ENCODE measurements around the gene JARID2.

Gene JARID2

GRCh38 chr6:15513131-15513771, 267.4 kb downstream of the JARID2 start:
- Histone ChIP-seq H3K9me3 (ENCODE audit: control insufficient read depth, low read length) (no peaks in the 10 kb centered on the region), H3K9ac (no peak overlapping the region), H3K27me3 (ENCODE audit: control insufficient read depth, insufficient read depth, low read length) (no peaks in the 10 kb centered on the region), H3K4me1 (peaks cover 5% of the 10 kb centered on the region), H3K27ac (no peak overlapping the region), H3K79me2 (peaks cover 5% of the 10 kb centered on the region), H3K4me2 (ENCODE audit: low read length) (no peak overlapping the region), H3K4me3 (ENCODE audit: low read depth, low read length) (no peak overlapping the region), H2AFZ (no peak overlapping the region), H3K36me3 (ENCODE audit: control insufficient read depth, insufficient read depth, low read length) (no peaks in the 10 kb centered on the region)
- no peak for TF ChIP-seq CTCF (IDR thresholded peaks at IDR 0.05)

- peaks cover 5% of the 10 kb centered on the region for H3K79me2 ChIP-seq
- H3K4me1 ChIP-seq = peaks cover 8% of the 10 kb centered on the region
- no peaks in the 10 kb centered on the region for H3K36me3 ChIP-seq (ENCODE audit: control insufficient read depth, insufficient read depth, low read length)
- no peak overlapping the region for H2AFZ ChIP-seq
- no peaks in the 10 kb centered on the region for H3K27me3 ChIP-seq (ENCODE audit: control insufficient read depth, insufficient read depth, low read length)
- H3K9me3 ChIP-seq (ENCODE audit: control insufficient read depth, low read length) = no peaks in the 10 kb centered on the region
- H3K9ac ChIP-seq = no peak overlapping the region
- no peak overlapping the region for H3K4me3 ChIP-seq (ENCODE audit: low read depth, low read length)
- H3K4me2 ChIP-seq (ENCODE audit: low read length) = no peak overlapping the region
- TF ChIP-seq CTCF (IDR thresholded peaks at IDR 0.05) = no peak
- H3K27ac ChIP-seq = no peak overlapping the region
These were observed 268.2 kb downstream of the JARID2 start for GRCh38 chr6:15513801-15514711.

GRCh38 chr6:15515226-15515625, 269.4 kb downstream of the JARID2 start:
- no peak overlapping the region for H3K4me3 ChIP-seq (ENCODE audit: low read depth, low read length)
- H3K4me1 ChIP-seq = peaks cover 10% of the 10 kb centered on the region
- no peak overlapping the region for H3K27ac ChIP-seq
- no peaks in the 10 kb centered on the region for H3K27me3 ChIP-seq (ENCODE audit: control insufficient read depth, insufficient read depth, low read length)
- H3K36me3 ChIP-seq (ENCODE audit: control insufficient read depth, insufficient read depth, low read length) = no peaks in the 10 kb centered on the region
- no peak overlapping the region for H2AFZ ChIP-seq
- H3K4me2 ChIP-seq (ENCODE audit: low read length) = no peak overlapping the region
- no peak for TF ChIP-seq CTCF (IDR thresholded peaks at IDR 0.05)
- peaks cover 5% of the 10 kb centered on the region for H3K79me2 ChIP-seq
- no peaks in the 10 kb centered on the region for H3K9me3 ChIP-seq (ENCODE audit: control insufficient read depth, low read length)
- H3K9ac ChIP-seq = no peak overlapping the region

- peaks cover 10% of the 10 kb centered on the region for H3K4me1 ChIP-seq
- no peaks in the 10 kb centered on the region for H3K9me3 ChIP-seq (ENCODE audit: control insufficient read depth, low read length)
- no peaks in the 10 kb centered on the region for H3K27me3 ChIP-seq (ENCODE audit: control insufficient read depth, insufficient read depth, low read length)
- H3K79me2 ChIP-seq = peaks cover 2% of the 10 kb centered on the region
- TF ChIP-seq CTCF (IDR thresholded peaks at IDR 0.05) = no peak
- H3K4me2 ChIP-seq (ENCODE audit: low read length) = no peak overlapping the region
- no peak overlapping the region for H3K4me3 ChIP-seq (ENCODE audit: low read depth, low read length)
- H2AFZ ChIP-seq = no peak overlapping the region
- H3K27ac ChIP-seq = no peak overlapping the region
- H3K36me3 ChIP-seq (ENCODE audit: control insufficient read depth, insufficient read depth, low read length) = no peaks in the 10 kb centered on the region
- no peak overlapping the region for H3K9ac ChIP-seq
These were observed 269.9 kb downstream of the JARID2 start for GRCh38 chr6:15515660-15516375.

Data from parathyroid adenoma (tissue), 2 donors.